GM12878 (cell line): ENCODE data around the gene RANGAP1. TPM values are rescaled to one million over a fixed set of nuclear protein-coding genes. Genes with fewer than 3 reads are reported as not detected.

Source experiments
- ATAC-seq: fragments of 200-7000 bp; cut with Tn5 transposase; 3 replicates; pipeline ENCODE4 v1.9.1; 2020; ENCODE audit warnings: mild to moderate bottlenecking, moderate library complexity
- BruUV-seq: library from RNA; stranded (reverse); fragments of 400-500 nt; replicated peaks from 2 replicates; lab custom pipeline; 2021; lab: Mats Ljungman, UMichigan
- CTCF ChIA-PET: fragments of 300-600 bp; sonication (Branson Sonifier 250); formaldehyde crosslinking; extraction: SDS; loops from one replicate; lab custom pipeline; 2021; ENCODE audit warnings: inconsistent platforms; lab: Yijun Ruan, JAX
- POLR2A ChIA-PET: fragments of 350-600 bp; formaldehyde crosslinking; extraction: SDS; loops from one replicate; lab custom pipeline; 2021; ENCODE audit warnings: inconsistent platforms; lab: Charles Lee
- RAD21 ChIA-PET: fragments of 300-600 bp; sonication (Branson Sonifier 250); formaldehyde crosslinking; loops from one replicate; lab custom pipeline; 2023; ENCODE audit warnings: antibody characterized with exemption; ENCODE audit not compliant: unreplicated experiment; lab: Charles Lee
- SMC1A ChIA-PET: fragments of 300-600 bp; sonication (Branson Sonifier 250); formaldehyde crosslinking; loops from one replicate; lab custom pipeline; 2023; ENCODE audit not compliant: unreplicated experiment, uncharacterized antibody; lab: Charles Lee
- DNase-seq: peaks from one replicate; pipeline ENCODE4 v3.0.0-alpha.2; 2011; ENCODE audit warnings: low read depth, low spot score
- FAIRE-seq: peaks from 3 replicates; lab custom pipeline; 2011; peaks lifted over from hg19 to GRCh38; lab: Jason Lieb, UNC
- H2AFZ ChIP-seq: 2 replicates; pipeline ENCODE4 v1.6.0; 2011; ENCODE audit warnings: low read depth, low read length, control low read depth; ENCODE audit not compliant: control insufficient read depth
- H3K27ac ChIP-seq: 2 replicates; pipeline ENCODE4 v1.5.1; 2011; ENCODE audit warnings: control low read depth; ENCODE audit not compliant: control insufficient read depth, insufficient read depth
- H3K27me3 ChIP-seq, 2 experiments: replicated peaks in 1 of 2; 2 replicates each; pipeline versions ENCODE4 v1.6.0 to v1.6.1; 2011; ENCODE audit warnings: low read length in 1 of 2; ENCODE audit not compliant: control insufficient read depth in 2 of 2, insufficient read depth in 2 of 2
- H3K36me3 ChIP-seq, 2 experiments: 2 replicates each; pipeline ENCODE4 v1.5.1; 2011; ENCODE audit warnings: low read length in 1 of 2; ENCODE audit not compliant: control insufficient read depth in 2 of 2, insufficient read depth in 2 of 2
- H3K4me1 ChIP-seq: 2 replicates; pipeline ENCODE4 v1.6.1; 2011; ENCODE audit warnings: mild to moderate bottlenecking, low read length, moderate library complexity, mixed read lengths; ENCODE audit not compliant: control insufficient read depth, insufficient read depth
- H3K4me2 ChIP-seq: 2 replicates; pipeline ENCODE4 v1.6.0; 2011; ENCODE audit warnings: control low read depth; ENCODE audit not compliant: control insufficient read depth, insufficient read depth
- H3K4me3 ChIP-seq: fragments of 200-600 bp; sonication (generic); 2 replicates; pipeline ENCODE4 v1.5.1; 2016
- H3K79me2 ChIP-seq: 2 replicates; pipeline ENCODE4 v1.6.0; 2011; ENCODE audit warnings: low read length; ENCODE audit not compliant: control insufficient read depth, insufficient read depth
- H3K9ac ChIP-seq: 2 replicates; pipeline ENCODE4 v1.8.0; 2011; ENCODE audit warnings: low read length, control low read depth, mixed read lengths; ENCODE audit not compliant: control insufficient read depth, insufficient read depth
- H3K9me3 ChIP-seq: replicated peaks from 3 replicates; pipeline ENCODE4 v1.5.1; 2011; ENCODE audit warnings: mild to moderate bottlenecking, low read length; ENCODE audit not compliant: control insufficient read depth, insufficient read depth
- H4K20me1 ChIP-seq: 2 replicates; pipeline ENCODE4 v1.6.0; 2011; ENCODE audit not compliant: control insufficient read depth, insufficient read depth
- ASH2L ChIP-seq: fragments of 300-600, 200-600 bp; sonication (generic); IDR thresholded peaks from 2 replicates; pipeline ENCODE4 v1.6.1; 2017; ENCODE audit warnings: low read depth, mild to moderate bottlenecking, borderline replicate concordance
- BRCA1 ChIP-seq: IDR thresholded peaks from 2 replicates; pipeline ENCODE4 v1.6.1; 2011; ENCODE audit warnings: low read depth, low read length, improper control_type of control experiment
- HCFC1 ChIP-seq: fragments of 150-350 bp; IDR thresholded peaks from 2 replicates; pipeline ENCODE4 v1.6.1; 2014; ENCODE audit warnings: low read length
- LARP7 ChIP-seq: fragments of 450-650 bp; IDR thresholded peaks from 2 replicates; pipeline ENCODE4 v1.6.1; 2017; ENCODE audit warnings: mild to moderate bottlenecking
- MAX ChIP-seq: IDR thresholded peaks from 2 replicates; pipeline ENCODE4 v1.6.1; 2012; ENCODE audit warnings: low read depth, low read length, improper control_type of control experiment
- MTA3 ChIP-seq: IDR thresholded peaks from 2 replicates; pipeline ENCODE4 v1.6.1; 2012; ENCODE audit warnings: low read length, inconsistent platforms, borderline replicate concordance
- NFYA ChIP-seq: IDR thresholded peaks from 2 replicates; pipeline ENCODE4 v1.6.1; 2011; ENCODE audit warnings: low read depth, mild to moderate bottlenecking, low read length, improper control_type of control experiment, borderline replicate concordance
- PKNOX1 ChIP-seq: fragments of 450-650 bp; IDR thresholded peaks from 2 replicates; pipeline ENCODE4 v1.6.1; 2016; ENCODE audit warnings: mild to moderate bottlenecking
- RAD21 ChIP-seq: IDR thresholded peaks from 2 replicates; pipeline ENCODE4 v1.6.1; 2011; ENCODE audit warnings: mild to moderate bottlenecking, low read depth, low read length, moderate library complexity; ENCODE audit not compliant: insufficient read depth
- RB1 ChIP-seq: fragments of 450-650 bp; formaldehyde crosslinking; IDR thresholded peaks from 2 replicates; pipeline ENCODE4 v1.6.1; 2017; ENCODE audit warnings: mild to moderate bottlenecking, borderline replicate concordance
- SREBF1 ChIP-seq: IDR thresholded peaks from 2 replicates; pipeline ENCODE4 v1.6.1; 2012; ENCODE audit warnings: mild to moderate bottlenecking, low read length
- SUZ12 ChIP-seq: fragments of 200-600 bp; sonication (generic); IDR thresholded peaks from one replicate; pipeline ENCODE4 v1.6.1; 2018; ENCODE audit warnings: antibody characterized with exemption, mild to moderate bottlenecking; ENCODE audit not compliant: unreplicated experiment
- USF2 ChIP-seq: IDR thresholded peaks from 2 replicates; pipeline ENCODE4 v1.6.1; 2011; ENCODE audit warnings: low read depth, low read length, improper control_type of control experiment, borderline replicate concordance
- ZNF24 ChIP-seq: fragments of 450-650 bp; IDR thresholded peaks from 2 replicates; pipeline ENCODE4 v1.6.1; 2017; ENCODE audit warnings: antibody characterized with exemption, mild to moderate bottlenecking
- WGBS: methylation state at CpG from one replicate; pipeline ENCODE4 v1.1.6; 2016; ENCODE audit warnings: low lambda C conversion rate; ENCODE audit not compliant: insufficient replicate concordance, insufficient coverage; ENCODE audit errors: missing lambda C conversion rate; 5-methylcytosine and 5-hydroxymethylcytosine counted together
- in situ Hi-C: fragments of 300-500 bp; cut with MboI; formaldehyde crosslinking; loops from 9 replicates; pipeline ENCODE4 v1.14.3; 2018; ENCODE audit warnings: mixed read lengths
- intact Hi-C: fragments of 100-400 bp; cut with micrococcal nuclease; formaldehyde crosslinking; loops from one replicate; pipeline ENCODE4 v1.14.2; 2022; ENCODE audit not compliant: unreplicated experiment
- polyA plus RNA-seq, 11 experiments: library from polyadenylated mRNA; depleted of rRNA in 4 of 11; unstranded in 6 of 11; stranded (reverse) in 5 of 11; fragments of >200 nt; fragmentation: Nextera tagmentation in 4 of 11; fragmentation: Illumina TruSeq in 1 of 11; extraction: Ambion mirVana in 4 of 11; extraction: Trizol in 1 of 11; gene quantifications; 1 replicate in 1 of 11; 2 replicates in 10 of 11; pipeline versions ENCODE4 v1.2.1 to v1.2.3, GENCODE V29; 2011 to 2016; ENCODE audit warnings: inconsistent platforms in 2 of 11, missing spikeins in 2 of 11, low read depth in 1 of 11
- total RNA-seq, 4 experiments: library from RNA; depleted of rRNA in 3 of 4; stranded (reverse); fragments of >200 nt in 3 of 4; fragmentation: Illumina TruSeq in 1 of 4; extraction: Trizol in 1 of 4; gene quantifications; 2 replicates each; pipeline versions ENCODE4 v1.2.1 to v1.2.3, GENCODE V29; 2013 to 2021

The RANGAP1 gene
- total and polyA plus RNA-seq, 10 of the 15 experiments (the other 5 are each of a cell fraction or from before 2014, with no cell fraction given) = 2.5 to 109 (median 60.2) TPM

GRCh38 chr22:41324821-41325528 is 39.0 kb upstream of the RANGAP1 start:
- no peak overlapping the region for H3K27ac ChIP-seq
- ChIA-PET CTCF (interaction anchor here (1.0 kb wide), 1 partner anchor 228 kb away, joined by 3 read pairs; no protein-coding TSS in a partner anchor), POLR2A (no interaction called here), RAD21 (no interaction called here), SMC1A (no interaction called here)
- no TSS peak for BruUV-seq
- intact Hi-C loops (no loop called here), in situ Hi-C loops (no loop called here)
- no peak overlapping the region for H3K4me2 ChIP-seq
- no peak overlapping the region for H3K9ac ChIP-seq
- no peak for FAIRE-seq
- no peaks in the 10 kb centered on the region; the same call in 1 of the 2 replicates for H3K79me2 ChIP-seq
- no peak for ATAC-seq
- TF ChIP-seq MTA3 = no peak
- no peak for TF ChIP-seq HCFC1
- TF ChIP-seq, all 136 proteins: peak for 0
- Histone ChIP-seq H3K4me1 (no peaks in the 10 kb centered on the region), H2AFZ (no peak overlapping the region), H3K27me3 (no peaks in the 10 kb centered on the region), H4K20me1 (no peaks in the 10 kb centered on the region), H3K36me3 (peaks cover 21 to 31% of the 10 kb centered on the region in 2 experiments; a peak in 3 of 4 replicates), H3K4me3 (no peak overlapping the region), H3K9me3 (no peaks in the 10 kb centered on the region)
- 87% methylated on average over 5 of the region's 5 CpGs for WGBS
- no peak for DNase-seq

- ChIA-PET SMC1A (interaction anchor here (0.7 kb wide), 1 partner anchor 59 kb away, joined by 3 read pairs; no protein-coding TSS in a partner anchor), CTCF (no interaction called here), RAD21 (no interaction called here), POLR2A (no interaction called here)
- peaks cover 13 to 23% of the 10 kb centered on the region in 2 experiments; a peak in 3 of 4 replicates for H3K36me3 ChIP-seq
- H2AFZ ChIP-seq = no peak overlapping the region
- FAIRE-seq = no peak
- H3K4me1 ChIP-seq = no peaks in the 10 kb centered on the region; the same call in 1 of the 2 replicates
- H3K4me3 ChIP-seq = no peak overlapping the region
- 94% methylated on average over 16 of the region's 16 CpGs for WGBS
- no peak overlapping the region for H3K9ac ChIP-seq
- H3K9me3 ChIP-seq = no peaks in the 10 kb centered on the region
- H3K79me2 ChIP-seq = peaks cover 7% of the 10 kb centered on the region
- DNase-seq = no peak
- no peak for ATAC-seq
- no TSS peak for BruUV-seq
- no peaks in the 10 kb centered on the region for H3K27me3 ChIP-seq
- in situ Hi-C loops = no loop called here
- no peak overlapping the region for H3K27ac ChIP-seq
- no peak overlapping the region for H3K4me2 ChIP-seq
- intact Hi-C loops = no loop called here
- H4K20me1 ChIP-seq = no peaks in the 10 kb centered on the region
- TF ChIP-seq ASH2L (no peak), BRCA1 (no peak), PKNOX1 (no peak), USF2 (no peak), RAD21 (no peak), LARP7 (no peak), NFYA (no peak), RB1 (no peak), MAX (no peak), ZNF24 (no peak), SUZ12 (no peak), SREBF1 (no peak)
Measured at GRCh38 chr22:41320416-41321240, 34.6 kb upstream of the RANGAP1 start.
